GM21825 (cell line): ENCODE data around the gene BRI3.

ENCODE experiments used
- ATAC-seq: cut with Tn5 transposase; IDR thresholded peaks from one replicate; pipeline ENCODE4 v1.9.1; 2021; ENCODE audit warnings: mild to moderate bottlenecking, moderate library complexity; ENCODE audit not compliant: unreplicated experiment

The BRI3 gene

GRCh38 chr7:98285157-98286092, 3.9 kb downstream of the BRI3 start:
- no peak for ATAC-seq

- no peak for ATAC-seq
These were observed 4.6 kb downstream of the BRI3 start for GRCh38 chr7:98286093-98286539.

GRCh38 chr7:98286701-98287485, 5.4 kb downstream of the BRI3 start:
- ATAC-seq = no peak

- no peak for ATAC-seq
These were observed 6.0 kb downstream of the BRI3 start for GRCh38 chr7:98287486-98287959.

GRCh38 chr7:98288064-98288823, 6.8 kb downstream of the BRI3 start:
- no peak for ATAC-seq

- no peak for ATAC-seq
These were observed 7.9 kb downstream of the BRI3 start for GRCh38 chr7:98289333-98289875.

- no peak for ATAC-seq
These were observed 10.2 kb downstream of the BRI3 start for GRCh38 chr7:98291717-98292116.

- no peak for ATAC-seq
These were observed 11.8 kb downstream of the BRI3 start for GRCh38 chr7:98293265-98293664.

- ATAC-seq = no peak
These were observed 12.3 kb downstream of the BRI3 start for GRCh38 chr7:98293746-98294145.

- ATAC-seq = no peak
These were observed 12.8 kb downstream of the BRI3 start for GRCh38 chr7:98294326-98294725.

GRCh38 chr7:98294798-98295382, 13.4 kb downstream of the BRI3 start:
- no peak for ATAC-seq

GRCh38 chr7:98295467-98296192, 14.1 kb downstream of the BRI3 start:
- ATAC-seq = no peak

- ATAC-seq = no peak
These were observed 15.3 kb downstream of the BRI3 start for GRCh38 chr7:98296833-98297232.

GRCh38 chr7:98297626-98298286, 16.3 kb downstream of the BRI3 start:
- no peak for ATAC-seq

GRCh38 chr7:98300595-98301372, 19.3 kb downstream of the BRI3 start:
- ATAC-seq = no peak

- ATAC-seq = no peak
These were observed 20.4 kb downstream of the BRI3 start for GRCh38 chr7:98301693-98302470.

- ATAC-seq = no peak
These were observed 21.8 kb downstream of the BRI3 start for GRCh38 chr7:98303176-98303865.
